A549 (cell line): ENCODE results near the gene PGGHG. TPM values are rescaled to one million over a fixed set of nuclear protein-coding genes. Genes with fewer than 3 reads are reported as not detected.

Experiments used
- ATAC-seq, 2 experiments: fragments of 200-7000 bp in 1 of 2; fragments of >200 bp in 1 of 2; cut with Nextera tagmentation in 1 of 2; cut with Tn5 transposase in 1 of 2; 3 replicates each; pipeline versions ENCODE4 v1.8.0 to v1.9.1; 2018 to 2020; ENCODE audit warnings: mild to moderate bottlenecking in 1 of 2, moderate library complexity in 1 of 2
- CTCF ChIA-PET: fragments of 300-600 bp; sonication (Branson Sonifier 250); formaldehyde crosslinking; extraction: SDS; loops from one replicate; lab custom pipeline; 2021; ENCODE audit warnings: antibody characterized with exemption, inconsistent platforms; lab: Yijun Ruan, JAX
- POLR2A ChIA-PET: fragments of 350-600 bp; formaldehyde crosslinking; extraction: SDS; loops from one replicate; lab custom pipeline; 2021; ENCODE audit warnings: antibody characterized with exemption, inconsistent platforms; lab: Yijun Ruan, JAX
- DNase-seq, 2 experiments: peaks; one replicate each; pipeline versions ENCODE4 v3.0.0 to v3.0.0-alpha.2; 2011 to 2016; ENCODE audit warnings: low read depth in 1 of 2, low spot score in 1 of 2
- FAIRE-seq: peaks from 2 replicates; lab custom pipeline; 2011; peaks lifted over from hg19 to GRCh38; lab: Jason Lieb, UNC
- H3K27ac ChIP-seq, 2 experiments: fragments of >200 bp; sonication (Bioruptor Twin); formaldehyde crosslinking; 3 replicates each; pipeline ENCODE4 v1.5.1; 2016 to 2017
- H3K4me1 ChIP-seq: fragments of >200 bp; sonication (Bioruptor Twin); formaldehyde crosslinking; 3 replicates; pipeline ENCODE4 v1.6.1; 2016
- H3K4me2 ChIP-seq: fragments of >200 bp; sonication (Bioruptor Twin); formaldehyde crosslinking; 3 replicates; pipeline ENCODE4 v1.6.1; 2016
- H3K4me3 ChIP-seq: fragments of >200 bp; sonication (Bioruptor Twin); formaldehyde crosslinking; 3 replicates; pipeline ENCODE4 v1.5.1; 2016
- H3K9me3 ChIP-seq: fragments of >200 bp; sonication (Bioruptor Twin); formaldehyde crosslinking; 3 replicates; pipeline ENCODE4 v1.6.1; 2016
- CEBPB ChIP-seq, 2 experiments: fragments of >200 bp in 1 of 2; sonication (Bioruptor Twin) in 1 of 2; formaldehyde crosslinking in 1 of 2; IDR thresholded peaks; 2 replicates each; pipeline ENCODE4 v1.6.1; 2012 to 2016
- EHF ChIP-seq: fragments of 250-450 bp; sonication (Bioruptor Pico); IDR thresholded peaks from 2 replicates; pipeline ENCODE4 v1.5.0; 2020; ENCODE audit warnings: mild to moderate bottlenecking
- EHMT2 ChIP-seq: fragments of 200-600 bp; sonication (generic); IDR thresholded peaks from 2 replicates; pipeline ENCODE4 v1.6.1; 2016; ENCODE audit warnings: antibody characterized with exemption, low read depth, mild to moderate bottlenecking, moderate library complexity
- ESRRA ChIP-seq: fragments of 150-350 bp; IDR thresholded peaks from 2 replicates; pipeline ENCODE4 v1.6.1; 2014; ENCODE audit warnings: mild to moderate bottlenecking, low read length, borderline replicate concordance
- HDAC2 ChIP-seq: fragments of 200-600 bp; sonication (generic); IDR thresholded peaks from 2 replicates; pipeline ENCODE4 v1.6.1; 2016
- JUN ChIP-seq, 2 experiments: fragments of >200 bp; sonication (Bioruptor Twin); formaldehyde crosslinking; IDR thresholded peaks; 2 replicates in 1 of 2; 3 replicates in 1 of 2; pipeline ENCODE4 v1.6.1; 2016 to 2017
- KDM5A ChIP-seq: fragments of 200-600 bp; sonication (generic); IDR thresholded peaks from 2 replicates; pipeline ENCODE4 v1.6.1; 2016; ENCODE audit warnings: antibody characterized with exemption, mild to moderate bottlenecking
- MAFK ChIP-seq: fragments of 450-650 bp; IDR thresholded peaks from 2 replicates; pipeline ENCODE4 v1.6.1; 2014; ENCODE audit not compliant: partially characterized antibody
- MYC ChIP-seq: IDR thresholded peaks from 2 replicates; pipeline ENCODE4 v1.6.1; 2012; ENCODE audit warnings: mild to moderate bottlenecking, inconsistent platforms, low read length, improper control_type of control experiment, borderline replicate concordance
- PHF8 ChIP-seq: fragments of 200-600 bp; sonication (generic); IDR thresholded peaks from 2 replicates; pipeline ENCODE4 v1.6.1; 2016; ENCODE audit warnings: low read depth, mild to moderate bottlenecking, antibody characterized with exemption, moderate library complexity, borderline replicate concordance
- RFX5 ChIP-seq: fragments of 450-650 bp; IDR thresholded peaks from 2 replicates; pipeline ENCODE4 v1.7.1; 2014; ENCODE audit warnings: antibody characterized with exemption, mild to moderate bottlenecking, moderate library complexity
- SREBF2 ChIP-seq: fragments of 450-650 bp; IDR thresholded peaks from 2 replicates; pipeline ENCODE4 v1.6.1; 2014; ENCODE audit warnings: mild to moderate bottlenecking, moderate library complexity
- TP53 ChIP-seq: fragments of 250-450 bp; sonication (Bioruptor Pico); IDR thresholded peaks from 2 replicates; pipeline ENCODE4 v1.5.0; 2021; ENCODE audit warnings: mild to moderate bottlenecking, moderate library complexity
- ZC3H11A ChIP-seq: fragments of 450-650 bp; IDR thresholded peaks from 2 replicates; pipeline ENCODE4 v1.6.1; 2014; ENCODE audit warnings: antibody characterized with exemption, mild to moderate bottlenecking
- ZFP36 ChIP-seq: fragments of 450-650 bp; IDR thresholded peaks from 2 replicates; pipeline ENCODE4 v1.6.1; 2014; ENCODE audit warnings: borderline replicate concordance; ENCODE audit not compliant: partially characterized antibody
- WGBS: methylation state at CpG from one replicate; pipeline ENCODE4 v1.1.6; 2017; ENCODE audit errors: missing lambda C conversion rate; 5-methylcytosine and 5-hydroxymethylcytosine counted together
- polyA plus RNA-seq, 4 experiments: library from polyadenylated mRNA; depleted of rRNA in 3 of 4; stranded (reverse); fragments of >200 nt; fragmentation: RNase III in 1 of 4; extraction: RNeasy Plus Mini Kit Qiagen cat#74134 plus additional on column Dnase treatment in 1 of 4; gene quantifications; 2 replicates in 3 of 4; 3 replicates in 1 of 4; pipeline ENCODE4 v1.2.3, GENCODE V29; 2011 to 2017
- TF ChIP-seq, protein P1 (sequence below): fragments of >200 bp; sonication (Bioruptor Twin); formaldehyde crosslinking; IDR thresholded peaks from 3 replicates; pipeline ENCODE4 v1.6.1; 2016
- TF ChIP-seq, protein P2 (sequence below): fragments of 250-450 bp; sonication (Bioruptor Pico); IDR thresholded peaks from 2 replicates; pipeline ENCODE4 v1.5.0; 2021; ENCODE audit warnings: mild to moderate bottlenecking, moderate library complexity, borderline replicate concordance
- TF ChIP-seq, protein P3 (sequence below): fragments of >200 bp; sonication (Bioruptor Twin); formaldehyde crosslinking; IDR thresholded peaks from 3 replicates; pipeline ENCODE4 v1.5.1; 2016
- TF ChIP-seq, protein P4 (sequence below): fragments of 250-450 bp; sonication (Bioruptor Pico); IDR thresholded peaks from 2 replicates; pipeline ENCODE4 v1.5.0; 2020; ENCODE audit warnings: low read depth, mild to moderate bottlenecking, moderate library complexity
- TF ChIP-seq, protein P5 (sequence below): fragments of 450-650 bp; IDR thresholded peaks from 2 replicates; pipeline ENCODE4 v1.6.1; 2014; ENCODE audit warnings: antibody characterized with exemption

PGGHG gene
- polyA plus RNA-seq, 2 of the 4 experiments (the other 2 are of a cell fraction) = 7.2 to 19.5 TPM

DNA sequence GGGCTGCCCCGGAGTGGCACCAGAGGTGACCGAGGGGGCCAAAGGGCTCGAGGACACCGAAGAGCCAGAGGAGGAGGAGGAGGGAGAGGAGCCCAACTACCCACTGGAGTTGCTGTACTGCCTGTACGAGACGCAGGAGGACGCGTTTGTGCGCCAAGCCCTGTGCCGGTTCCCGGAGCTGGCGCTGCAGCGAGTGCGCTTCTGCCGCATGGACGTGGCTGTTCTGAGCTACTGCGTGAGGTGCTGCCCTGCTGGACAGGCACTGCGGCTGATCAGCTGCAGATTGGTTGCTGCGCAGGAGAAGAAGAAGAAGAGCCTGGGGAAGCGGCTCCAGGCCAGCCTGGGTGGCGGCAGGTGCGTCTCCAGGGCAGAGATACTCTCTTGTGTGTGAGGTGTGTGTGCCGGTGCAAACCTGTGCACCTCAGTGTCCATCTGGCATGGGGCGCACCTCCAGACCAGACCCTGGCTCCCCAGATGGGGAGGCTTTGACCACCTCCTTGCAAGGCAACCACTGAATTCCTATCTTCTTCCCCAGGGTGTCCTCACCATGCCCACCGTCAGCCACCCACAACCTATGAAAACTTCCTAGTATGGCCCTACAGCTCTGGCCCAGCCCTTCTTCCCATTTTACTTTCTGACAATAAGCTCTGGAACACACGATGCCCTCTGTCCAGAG, 7.3 kb upstream of the PGGHG start:
- DNase-seq (no peak), ATAC-seq (peak in 1 of 2 experiments; percentile 15; a peak in 4 of 6 replicates), FAIRE-seq (no peak)
- CTCF ChIA-PET = interaction anchor here (0.8 to 2.9 kb wide), 6 partner anchors 11 to 237 kb away, joined by 3 to 13 read pairs (median 6); no protein-coding TSS in a partner anchor
- Histone ChIP-seq H3K4me2 (peak overlapping the region; percentile 85; the same call in 1 of the 3 replicates), H3K4me1 (peaks cover 14% of the 10 kb centered on the region; the same call in 1 of the 3 replicates), H3K27ac (no peak overlapping the region), H3K4me3 (no peak overlapping the region), H3K9me3 (no peaks in the 10 kb centered on the region; the same call in 2 of the 3 replicates)
- POLR2A ChIA-PET = no interaction called here
- TF ChIP-seq RFX5 = no peak
- 25% methylated on average over 10 of the region's 26 CpGs for WGBS

DNA sequence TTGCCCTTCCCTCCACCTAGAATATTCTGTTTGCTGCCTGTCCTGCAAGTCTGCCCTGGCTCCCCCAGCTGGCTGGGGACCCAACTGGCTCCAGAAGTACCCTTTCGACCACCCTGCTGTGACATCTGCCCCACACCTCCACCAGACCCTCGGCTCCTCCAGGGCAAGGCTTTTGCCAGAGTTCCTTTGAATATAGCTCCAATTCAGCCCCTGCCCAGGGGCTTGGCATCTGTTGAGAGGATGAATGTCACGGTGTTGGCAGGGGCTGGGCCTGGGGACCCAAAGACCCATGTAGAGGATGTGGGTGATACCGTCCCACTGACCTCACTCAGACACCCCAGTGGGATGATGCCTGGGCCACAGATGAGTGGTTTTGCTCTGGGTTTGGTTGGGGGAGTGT, 6.8 kb upstream of the PGGHG start:
- 47% methylated on average over 4 of the region's 4 CpGs for WGBS
- H3K4me1 ChIP-seq = peaks cover 14% of the 10 kb centered on the region; the same call in 1 of the 3 replicates
- FAIRE-seq = no peak
- H3K9me3 ChIP-seq = no peaks in the 10 kb centered on the region
- H3K27ac ChIP-seq = no peak overlapping the region
- no peak for TF ChIP-seq EHF (CRISPR knock-in tag)
- no peak for TF ChIP-seq JUN (IDR thresholded peaks at IDR 0.05)
- no peak for TF ChIP-seq KDM5A
- TF ChIP-seq ESRRA = no peak
- TF ChIP-seq, protein P1, sequence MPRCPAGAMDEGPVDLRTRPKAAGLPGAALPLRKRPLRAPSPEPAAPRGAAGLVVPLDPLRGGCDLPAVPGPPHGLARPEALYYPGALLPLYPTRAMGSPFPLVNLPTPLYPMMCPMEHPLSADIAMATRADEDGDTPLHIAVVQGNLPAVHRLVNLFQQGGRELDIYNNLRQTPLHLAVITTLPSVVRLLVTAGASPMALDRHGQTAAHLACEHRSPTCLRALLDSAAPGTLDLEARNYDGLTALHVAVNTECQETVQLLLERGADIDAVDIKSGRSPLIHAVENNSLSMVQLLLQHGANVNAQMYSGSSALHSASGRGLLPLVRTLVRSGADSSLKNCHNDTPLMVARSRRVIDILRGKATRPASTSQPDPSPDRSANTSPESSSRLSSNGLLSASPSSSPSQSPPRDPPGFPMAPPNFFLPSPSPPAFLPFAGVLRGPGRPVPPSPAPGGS = no peak
- TF ChIP-seq ZFP36 = no peak
- TF ChIP-seq, protein P2, sequence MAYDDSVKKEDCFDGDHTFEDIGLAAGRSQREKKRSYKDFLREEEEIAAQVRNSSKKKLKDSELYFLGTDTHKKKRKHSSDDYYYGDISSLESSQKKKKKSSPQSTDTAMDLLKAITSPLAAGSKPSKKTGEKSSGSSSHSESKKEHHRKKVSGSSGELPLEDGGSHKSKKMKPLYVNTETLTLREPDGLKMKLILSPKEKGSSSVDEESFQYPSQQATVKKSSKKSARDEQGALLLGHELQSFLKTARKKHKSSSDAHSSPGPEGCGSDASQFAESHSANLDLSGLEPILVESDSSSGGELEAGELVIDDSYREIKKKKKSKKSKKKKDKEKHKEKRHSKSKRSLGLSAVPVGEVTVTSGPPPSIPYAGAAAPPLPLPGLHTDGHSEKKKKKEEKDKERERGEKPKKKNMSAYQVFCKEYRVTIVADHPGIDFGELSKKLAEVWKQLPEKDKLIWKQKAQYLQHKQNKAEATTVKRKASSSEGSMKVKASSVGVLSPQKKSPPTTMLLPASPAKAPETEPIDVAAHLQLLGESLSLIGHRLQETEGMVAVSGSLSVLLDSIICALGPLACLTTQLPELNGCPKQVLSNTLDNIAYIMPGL (CRISPR knock-in tag) = no peak
- no peak for TF ChIP-seq HDAC2
- TF ChIP-seq TP53 (CRISPR knock-in tag) = no peak
- no peak for TF ChIP-seq CEBPB (IDR thresholded peaks at IDR 0.05)
- TF ChIP-seq MYC = no peak
- no peak for TF ChIP-seq PHF8
- no peak for TF ChIP-seq ZC3H11A
- TF ChIP-seq, protein P3, sequence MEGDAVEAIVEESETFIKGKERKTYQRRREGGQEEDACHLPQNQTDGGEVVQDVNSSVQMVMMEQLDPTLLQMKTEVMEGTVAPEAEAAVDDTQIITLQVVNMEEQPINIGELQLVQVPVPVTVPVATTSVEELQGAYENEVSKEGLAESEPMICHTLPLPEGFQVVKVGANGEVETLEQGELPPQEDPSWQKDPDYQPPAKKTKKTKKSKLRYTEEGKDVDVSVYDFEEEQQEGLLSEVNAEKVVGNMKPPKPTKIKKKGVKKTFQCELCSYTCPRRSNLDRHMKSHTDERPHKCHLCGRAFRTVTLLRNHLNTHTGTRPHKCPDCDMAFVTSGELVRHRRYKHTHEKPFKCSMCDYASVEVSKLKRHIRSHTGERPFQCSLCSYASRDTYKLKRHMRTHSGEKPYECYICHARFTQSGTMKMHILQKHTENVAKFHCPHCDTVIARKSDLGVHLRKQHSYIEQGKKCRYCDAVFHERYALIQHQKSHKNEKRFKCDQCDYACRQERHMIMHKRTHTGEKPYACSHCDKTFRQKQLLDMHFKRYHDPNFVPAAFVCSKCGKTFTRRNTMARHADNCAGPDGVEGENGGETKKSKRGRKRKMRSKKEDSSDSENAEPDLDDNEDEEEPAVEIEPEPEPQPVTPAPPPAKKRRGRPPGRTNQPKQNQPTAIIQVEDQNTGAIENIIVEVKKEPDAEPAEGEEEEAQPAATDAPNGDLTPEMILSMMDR = no peak
- TF ChIP-seq EHMT2 = no peak
- no peak for TF ChIP-seq SREBF2
- TF ChIP-seq, protein P4, sequence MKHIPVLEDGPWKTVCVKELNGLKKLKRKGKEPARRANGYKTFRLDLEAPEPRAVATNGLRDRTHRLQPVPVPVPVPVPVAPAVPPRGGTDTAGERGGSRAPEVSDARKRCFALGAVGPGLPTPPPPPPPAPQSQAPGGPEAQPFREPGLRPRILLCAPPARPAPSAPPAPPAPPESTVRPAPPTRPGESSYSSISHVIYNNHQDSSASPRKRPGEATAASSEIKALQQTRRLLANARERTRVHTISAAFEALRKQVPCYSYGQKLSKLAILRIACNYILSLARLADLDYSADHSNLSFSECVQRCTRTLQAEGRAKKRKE = no peak
- TF ChIP-seq MAFK = no peak
- TF ChIP-seq, protein P5, sequence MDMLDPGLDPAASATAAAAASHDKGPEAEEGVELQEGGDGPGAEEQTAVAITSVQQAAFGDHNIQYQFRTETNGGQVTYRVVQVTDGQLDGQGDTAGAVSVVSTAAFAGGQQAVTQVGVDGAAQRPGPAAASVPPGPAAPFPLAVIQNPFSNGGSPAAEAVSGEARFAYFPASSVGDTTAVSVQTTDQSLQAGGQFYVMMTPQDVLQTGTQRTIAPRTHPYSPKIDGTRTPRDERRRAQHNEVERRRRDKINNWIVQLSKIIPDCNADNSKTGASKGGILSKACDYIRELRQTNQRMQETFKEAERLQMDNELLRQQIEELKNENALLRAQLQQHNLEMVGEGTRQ = no peak
- no peak for TF ChIP-seq RFX5
- TF ChIP-seq, all 56 proteins: peak for 0
- ATAC-seq (no peak), DNase-seq (no peak)
- Histone ChIP-seq H3K4me2 (no peak overlapping the region), H3K4me3 (no peak overlapping the region)
- ChIA-PET CTCF (interaction anchor here (1.2 to 2.9 kb wide), 5 partner anchors 14 to 236 kb away, joined by 3 to 13 read pairs (median 7); no protein-coding TSS in a partner anchor), POLR2A (no interaction called here)
